ENCODE measurements around the gene CCDC142. TPM values are rescaled to one million over a fixed set of nuclear protein-coding genes. Genes with fewer than 3 reads are reported as not detected.

CCDC142 gene
- total RNA-seq, 1 experiment from 2014 or later = 24.2 TPM

DNA sequence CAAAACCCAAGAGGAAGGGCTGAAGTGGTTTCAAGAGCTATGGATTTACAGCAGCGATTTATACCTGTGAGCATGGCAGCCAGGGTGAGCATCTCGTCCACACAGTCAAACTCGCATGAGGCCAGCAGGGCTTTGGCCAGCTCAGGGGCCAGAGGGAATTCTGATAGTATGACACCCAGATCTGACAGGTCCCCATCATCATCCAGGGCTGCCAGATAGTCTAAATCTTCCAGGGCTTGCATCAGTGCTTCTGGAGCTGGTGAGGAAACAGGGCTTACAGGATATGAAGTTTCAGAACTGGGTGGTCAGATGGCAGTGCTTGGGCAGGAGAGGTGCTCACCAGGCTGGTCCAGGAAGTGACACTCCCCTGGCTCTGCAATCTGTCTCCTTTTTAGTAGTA lies 39.7 kb upstream of the CCDC142 start:
- in situ Hi-C loops (cut with HindIII; ENCODE audit: low pct_unique_long_range_greater_than_20kb, low sequenced_read_pairs) = no loop called here
- TF ChIP-seq, protein P1, sequence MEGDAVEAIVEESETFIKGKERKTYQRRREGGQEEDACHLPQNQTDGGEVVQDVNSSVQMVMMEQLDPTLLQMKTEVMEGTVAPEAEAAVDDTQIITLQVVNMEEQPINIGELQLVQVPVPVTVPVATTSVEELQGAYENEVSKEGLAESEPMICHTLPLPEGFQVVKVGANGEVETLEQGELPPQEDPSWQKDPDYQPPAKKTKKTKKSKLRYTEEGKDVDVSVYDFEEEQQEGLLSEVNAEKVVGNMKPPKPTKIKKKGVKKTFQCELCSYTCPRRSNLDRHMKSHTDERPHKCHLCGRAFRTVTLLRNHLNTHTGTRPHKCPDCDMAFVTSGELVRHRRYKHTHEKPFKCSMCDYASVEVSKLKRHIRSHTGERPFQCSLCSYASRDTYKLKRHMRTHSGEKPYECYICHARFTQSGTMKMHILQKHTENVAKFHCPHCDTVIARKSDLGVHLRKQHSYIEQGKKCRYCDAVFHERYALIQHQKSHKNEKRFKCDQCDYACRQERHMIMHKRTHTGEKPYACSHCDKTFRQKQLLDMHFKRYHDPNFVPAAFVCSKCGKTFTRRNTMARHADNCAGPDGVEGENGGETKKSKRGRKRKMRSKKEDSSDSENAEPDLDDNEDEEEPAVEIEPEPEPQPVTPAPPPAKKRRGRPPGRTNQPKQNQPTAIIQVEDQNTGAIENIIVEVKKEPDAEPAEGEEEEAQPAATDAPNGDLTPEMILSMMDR (IDR thresholded peaks at IDR 0.05) = no peak
- TF ChIP-seq SIN3A (IDR thresholded peaks at IDR 0.05; ENCODE audit: borderline replicate concordance, insufficient read depth, low read depth, low read length) = no peak
- no peak for TF ChIP-seq TCF7L2 (IDR thresholded peaks at IDR 0.05; ENCODE audit: low read depth, low read length)
- no peak for TF ChIP-seq POLR2AphosphoS5 (IDR thresholded peaks at IDR 0.05; ENCODE audit: low read depth, low read length)
- TF ChIP-seq REST (IDR thresholded peaks at IDR 0.05; ENCODE audit: insufficient read depth in 1 of 2, low read depth in 2 of 2, low read length in 1 of 2) = no peak
- ChIA-PET CTCF (no interaction called here), POLR2A (interaction anchor here (0.6 kb wide), 1 partner anchor 343 kb away, joined by 11 read pairs; no protein-coding TSS in a partner anchor)
- no peak overlapping the region for H3K27ac ChIP-seq (ENCODE audit: low read length)
- intact Hi-C loops (cut with micrococcal nuclease; ENCODE audit: unreplicated experiment) = no loop called here
- H3K4me3 ChIP-seq (ENCODE audit: low read depth in 2 of 2, low read length in 2 of 2) = no peak overlapping the region
- no peaks in the 10 kb centered on the region for H3K9me3 ChIP-seq (ENCODE audit: control insufficient read depth, insufficient read depth, low read depth, low read length)
- no peaks in the 10 kb centered on the region for H3K27me3 ChIP-seq (ENCODE audit: control insufficient read depth, insufficient read depth, low read length)
- no peaks in the 10 kb centered on the region for H3K36me3 ChIP-seq (ENCODE audit: control insufficient read depth, insufficient read depth, low read length)
- no peak for ATAC-seq
- no peaks in the 10 kb centered on the region for H3K4me1 ChIP-seq (ENCODE audit: control insufficient read depth, insufficient read depth, low read length)
- BruUV-seq (replicated peaks) = no TSS peak
- no peak for DNase-seq (ENCODE audit: low read depth, low spot score)

- Histone ChIP-seq H3K27ac (ENCODE audit: low read length) (no peak overlapping the region), H3K36me3 (ENCODE audit: control insufficient read depth, insufficient read depth, low read length) (no peaks in the 10 kb centered on the region), H3K27me3 (ENCODE audit: control insufficient read depth, insufficient read depth, low read length) (no peaks in the 10 kb centered on the region), H3K4me1 (ENCODE audit: control insufficient read depth, insufficient read depth, low read length) (no peaks in the 10 kb centered on the region), H3K9me3 (ENCODE audit: control insufficient read depth, insufficient read depth, low read depth, low read length) (no peaks in the 10 kb centered on the region), H3K4me3 (ENCODE audit: low read depth in 2 of 2, low read length in 2 of 2) (no peak overlapping the region)
- in situ Hi-C loops (cut with HindIII; ENCODE audit: low pct_unique_long_range_greater_than_20kb, low sequenced_read_pairs) (no loop called here), intact Hi-C loops (cut with micrococcal nuclease; ENCODE audit: unreplicated experiment) (no loop called here)
- no TSS peak for BruUV-seq (replicated peaks)
- TF ChIP-seq TCF7L2 (IDR thresholded peaks at IDR 0.05; ENCODE audit: low read depth, low read length) (no peak), SIN3A (IDR thresholded peaks at IDR 0.05; ENCODE audit: borderline replicate concordance, insufficient read depth, low read depth, low read length) (no peak), REST (IDR thresholded peaks at IDR 0.05; ENCODE audit: insufficient read depth in 1 of 2, low read depth in 2 of 2, low read length in 1 of 2) (no peak), POLR2AphosphoS5 (IDR thresholded peaks at IDR 0.05; ENCODE audit: low read depth, low read length) (no peak)
- TF ChIP-seq, protein P1 (IDR thresholded peaks at IDR 0.05) = no peak
- no peak for DNase-seq (ENCODE audit: low read depth, low spot score)
- ChIA-PET POLR2A (no interaction called here), CTCF (no interaction called here)
- no peak for ATAC-seq
Observed at GRCh38 chr2:74516650-74517049, 33.9 kb upstream of the CCDC142 start.
